Rectal smooth muscle tissue (tissue), 1 donor: ENCODE measurements around the gene BCAR3.

ENCODE experiments used
- H3K27ac ChIP-seq: one replicate; pipeline ENCODE4 v1.7.0; 2013; ENCODE audit warnings: low read depth, low read length, inconsistent platforms
- H3K27me3 ChIP-seq: one replicate; pipeline ENCODE4 v1.7.0; 2013; ENCODE audit warnings: low read length; ENCODE audit not compliant: control insufficient read depth, insufficient read depth
- H3K36me3 ChIP-seq: one replicate; pipeline ENCODE4 v1.7.0; 2013; ENCODE audit warnings: low read length; ENCODE audit not compliant: control insufficient read depth, insufficient read depth
- H3K4me1 ChIP-seq: one replicate; pipeline ENCODE4 v1.7.0; 2013; ENCODE audit warnings: low read length; ENCODE audit not compliant: control insufficient read depth, insufficient read depth
- H3K4me3 ChIP-seq: one replicate; pipeline ENCODE4 v1.7.0; 2013; ENCODE audit warnings: low read length
- H3K9ac ChIP-seq: one replicate; pipeline ENCODE4 v1.7.0; 2013; ENCODE audit warnings: low read length

BCAR3 gene

DNA sequence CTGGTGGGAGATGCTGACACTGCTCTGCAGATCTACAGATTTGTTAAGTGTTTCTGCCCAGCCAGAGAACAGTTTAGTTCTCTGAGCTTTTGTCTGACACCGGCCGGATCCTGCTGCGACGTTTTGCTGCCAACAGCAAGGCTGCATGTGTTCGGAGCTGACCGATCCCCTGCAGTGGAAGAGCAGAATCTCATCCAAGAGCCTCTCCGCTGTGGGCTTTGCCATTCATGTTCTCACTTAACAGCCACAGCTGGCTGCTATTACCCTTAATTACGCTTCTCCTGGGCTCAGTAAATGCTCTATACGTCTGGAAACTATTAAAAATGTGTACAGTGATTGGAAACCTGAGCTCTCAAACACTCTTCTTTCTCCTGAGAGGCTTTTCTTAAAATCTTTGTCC lies 105.3 kb downstream of the BCAR3 start:
- no peak overlapping the region for H3K9ac ChIP-seq
- H3K27ac ChIP-seq = no peak overlapping the region
- no peaks in the 10 kb centered on the region for H3K4me1 ChIP-seq
- no peak overlapping the region for H3K4me3 ChIP-seq
- no peaks in the 10 kb centered on the region for H3K27me3 ChIP-seq
- H3K36me3 ChIP-seq = no peaks in the 10 kb centered on the region

DNA sequence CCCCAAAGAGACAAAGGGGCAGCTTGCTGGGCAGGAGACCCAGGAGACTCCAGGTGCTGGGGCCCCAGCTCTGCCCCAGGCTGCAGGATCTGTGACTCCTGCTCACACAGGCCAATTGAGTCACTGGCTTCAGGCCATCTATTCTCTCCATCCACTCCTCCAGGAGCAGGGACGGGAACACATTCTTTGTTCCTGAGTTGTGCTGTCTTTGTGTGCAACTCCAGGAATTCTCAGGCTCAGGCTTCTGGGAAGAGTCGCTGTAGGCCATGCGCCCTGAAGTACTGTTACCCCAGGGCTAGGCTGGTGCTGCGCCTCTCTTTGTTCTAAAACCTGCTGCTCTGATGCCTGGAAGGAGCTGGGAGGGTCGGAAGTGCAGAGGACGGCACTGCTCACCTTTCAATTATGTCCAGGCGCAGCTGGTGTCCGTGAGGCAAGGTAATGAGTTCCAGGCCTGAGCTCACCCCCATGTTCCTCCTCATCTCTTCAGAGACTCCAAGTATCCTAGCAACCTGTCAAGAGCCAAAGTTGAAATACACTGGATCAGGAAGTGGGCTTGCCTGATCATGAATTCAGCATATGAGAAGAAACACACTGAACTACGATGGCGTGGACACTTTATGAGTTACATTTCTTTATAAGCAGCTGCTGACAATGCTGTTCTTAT lies 105.9 kb downstream of the BCAR3 start:
- no peak overlapping the region for H3K27ac ChIP-seq
- no peaks in the 10 kb centered on the region for H3K4me1 ChIP-seq
- H3K9ac ChIP-seq = no peak overlapping the region
- H3K4me3 ChIP-seq = no peak overlapping the region
- no peaks in the 10 kb centered on the region for H3K27me3 ChIP-seq
- no peaks in the 10 kb centered on the region for H3K36me3 ChIP-seq

GRCh38 chr1:93574991-93575390 lies 106.6 kb downstream of the BCAR3 start:
- Histone ChIP-seq H3K27ac (no peak overlapping the region), H3K4me1 (no peaks in the 10 kb centered on the region), H3K27me3 (no peaks in the 10 kb centered on the region), H3K9ac (no peak overlapping the region), H3K4me3 (no peak overlapping the region), H3K36me3 (no peaks in the 10 kb centered on the region)

- Histone ChIP-seq H3K36me3 (peaks cover 2% of the 10 kb centered on the region), H3K27ac (no peak overlapping the region), H3K4me3 (no peak overlapping the region), H3K27me3 (no peaks in the 10 kb centered on the region), H3K9ac (no peak overlapping the region), H3K4me1 (no peaks in the 10 kb centered on the region)
These were observed 107.1 kb downstream of the BCAR3 start for GRCh38 chr1:93574511-93574910.

- no peaks in the 10 kb centered on the region for H3K4me1 ChIP-seq
- H3K4me3 ChIP-seq = no peak overlapping the region
- no peak overlapping the region for H3K9ac ChIP-seq
- peaks cover 7% of the 10 kb centered on the region for H3K36me3 ChIP-seq
- no peaks in the 10 kb centered on the region for H3K27me3 ChIP-seq
- H3K27ac ChIP-seq = no peak overlapping the region
These were observed 107.6 kb downstream of the BCAR3 start for GRCh38 chr1:93573940-93574469.

DNA sequence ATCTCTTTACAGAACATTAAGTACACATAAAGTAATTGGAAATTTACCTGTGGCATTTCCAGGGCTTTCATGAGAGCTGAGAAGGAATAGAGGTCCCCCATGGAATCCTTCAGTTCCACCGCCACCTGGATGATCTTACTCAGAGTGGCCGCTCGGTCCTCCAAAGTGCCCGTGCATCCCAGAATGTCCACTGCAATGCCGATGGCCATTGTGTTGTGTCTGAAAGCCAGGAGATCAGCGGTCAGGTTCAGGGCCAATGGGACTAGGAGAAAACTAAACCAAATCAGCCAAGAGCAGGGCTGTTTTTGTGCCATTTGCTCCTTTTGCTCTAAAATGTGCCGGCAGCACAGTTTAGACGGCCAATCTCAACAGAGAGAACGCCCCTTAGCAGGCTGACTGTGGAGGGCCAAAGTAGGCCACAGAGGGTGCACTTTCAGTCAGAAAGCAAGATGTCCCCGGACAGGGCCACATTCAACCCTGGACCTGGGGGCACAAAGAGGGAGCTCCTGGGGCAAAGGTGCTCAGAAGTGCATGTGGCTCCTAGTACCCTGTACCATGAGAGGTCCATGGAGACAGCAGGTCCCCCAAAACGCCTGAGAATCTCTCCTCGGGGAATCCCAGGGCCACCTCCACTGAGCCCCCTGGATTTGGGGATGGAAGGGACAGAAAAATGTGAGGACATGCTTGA lies 109.9 kb downstream of the BCAR3 start:
- Histone ChIP-seq H3K27ac (no peak overlapping the region), H3K36me3 (peaks cover 15% of the 10 kb centered on the region)

GRCh38 chr1:93569489-93569888 lies 112.1 kb downstream of the BCAR3 start:
- Histone ChIP-seq H3K4me3 (no peak overlapping the region), H3K4me1 (no peaks in the 10 kb centered on the region), H3K9ac (no peak overlapping the region), H3K27ac (no peak overlapping the region), H3K27me3 (no peaks in the 10 kb centered on the region), H3K36me3 (peaks cover 15% of the 10 kb centered on the region)

More for the DNA sequence above, 109.9 kb downstream of the BCAR3 start:
- no peak overlapping the region for H3K4me3 ChIP-seq
- no peaks in the 10 kb centered on the region for H3K4me1 ChIP-seq
- H3K9ac ChIP-seq = no peak overlapping the region
- H3K27me3 ChIP-seq = no peaks in the 10 kb centered on the region

- Histone ChIP-seq H3K4me1 (no peaks in the 10 kb centered on the region), H3K4me3 (no peak overlapping the region), H3K9ac (peak overlapping the region; percentile 26), H3K27me3 (no peaks in the 10 kb centered on the region), H3K36me3 (peaks cover 15% of the 10 kb centered on the region), H3K27ac (no peak overlapping the region)
These were observed 114.2 kb downstream of the BCAR3 start for GRCh38 chr1:93567255-93567918.

DNA sequence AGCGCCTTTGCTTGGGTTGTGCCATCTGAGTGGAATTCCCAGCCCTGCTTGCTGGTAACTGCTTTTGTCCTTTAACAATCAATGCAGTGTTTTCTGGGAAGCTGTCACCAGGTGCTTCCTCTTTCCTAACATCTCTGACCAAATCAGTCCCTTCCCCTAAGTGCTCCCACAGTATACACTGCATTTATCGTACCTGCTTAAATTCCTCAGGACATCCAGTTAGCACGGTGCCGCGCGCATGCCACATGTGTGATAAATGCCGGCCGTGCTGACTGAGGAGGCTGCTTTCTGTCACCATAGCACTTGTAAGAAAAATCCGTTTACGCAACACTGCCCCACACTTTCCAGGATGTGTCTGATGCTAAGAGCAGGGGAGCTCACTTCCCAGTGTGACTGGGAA lies 115.4 kb downstream of the BCAR3 start:
- peaks cover 15% of the 10 kb centered on the region for H3K36me3 ChIP-seq
- H3K4me1 ChIP-seq = no peaks in the 10 kb centered on the region
- H3K27ac ChIP-seq = no peak overlapping the region
- H3K9ac ChIP-seq = no peak overlapping the region
- H3K4me3 ChIP-seq = no peak overlapping the region
- H3K27me3 ChIP-seq = no peaks in the 10 kb centered on the region

DNA sequence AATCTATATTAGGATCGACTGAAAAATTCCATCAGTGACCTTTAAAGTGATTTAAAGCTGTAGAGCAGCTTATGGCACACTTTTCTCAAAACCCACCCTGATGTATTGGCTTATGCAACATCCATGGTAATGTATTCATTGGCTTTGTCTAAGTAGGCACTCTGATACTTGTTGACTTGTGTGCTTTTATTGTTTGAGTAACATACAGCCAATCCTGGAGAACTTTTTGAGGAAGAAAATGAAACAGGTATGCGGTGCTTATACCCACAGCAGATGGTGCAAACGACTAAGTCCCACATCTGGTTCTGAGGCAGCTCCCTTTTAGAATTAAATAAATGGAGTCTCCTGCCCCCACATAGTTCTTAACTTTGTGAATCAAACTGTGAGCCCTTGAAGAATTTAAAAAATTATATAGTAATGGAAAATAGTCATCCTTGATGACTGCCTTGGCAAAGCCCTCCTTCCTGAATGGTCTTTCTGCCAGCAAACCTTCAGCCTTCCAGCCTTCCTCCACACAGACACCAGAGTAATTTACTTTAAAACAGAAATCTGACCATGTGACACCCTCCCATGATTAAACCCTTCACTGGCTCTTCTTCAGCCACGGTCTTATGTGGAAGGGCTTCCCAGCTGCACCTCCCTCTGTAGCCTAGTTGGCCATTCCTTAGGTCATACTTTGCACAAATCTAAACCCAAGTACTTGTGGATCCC lies 116.0 kb downstream of the BCAR3 start:
- H3K4me1 ChIP-seq = no peaks in the 10 kb centered on the region
- peaks cover 15% of the 10 kb centered on the region for H3K36me3 ChIP-seq
- H3K27ac ChIP-seq = no peak overlapping the region

DNA sequence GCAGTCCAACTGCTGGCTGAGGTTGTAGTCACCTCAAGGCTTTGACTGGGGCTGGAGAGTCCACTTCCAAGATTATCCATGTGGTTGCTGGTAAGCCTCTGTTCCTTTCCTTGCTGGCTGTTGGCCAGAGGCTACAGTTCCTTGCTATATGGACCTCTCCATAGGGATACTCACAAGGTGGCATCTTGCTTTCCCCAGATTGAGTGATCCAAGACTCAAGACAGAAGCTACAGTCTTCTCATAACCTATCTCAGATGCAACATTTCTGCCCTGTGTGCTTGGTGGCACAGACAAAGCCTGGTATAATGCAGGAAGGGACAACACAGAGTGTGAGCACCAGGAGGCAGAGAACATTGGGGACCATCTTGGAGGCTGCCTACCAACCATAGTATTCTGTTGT lies 121.9 kb downstream of the BCAR3 start:
- no peaks in the 10 kb centered on the region for H3K4me1 ChIP-seq
- no peaks in the 10 kb centered on the region for H3K27me3 ChIP-seq
- no peak overlapping the region for H3K4me3 ChIP-seq
- H3K27ac ChIP-seq = no peak overlapping the region
- H3K9ac ChIP-seq = no peak overlapping the region
- no peaks in the 10 kb centered on the region for H3K36me3 ChIP-seq

More for the DNA sequence above, 116.0 kb downstream of the BCAR3 start:
- no peak overlapping the region for H3K4me3 ChIP-seq
- H3K9ac ChIP-seq = no peak overlapping the region
- no peaks in the 10 kb centered on the region for H3K27me3 ChIP-seq

- Histone ChIP-seq H3K36me3 (no peaks in the 10 kb centered on the region), H3K4me1 (no peaks in the 10 kb centered on the region), H3K9ac (no peak overlapping the region), H3K27ac (no peak overlapping the region), H3K27me3 (no peaks in the 10 kb centered on the region), H3K4me3 (no peak overlapping the region)
These were observed 122.6 kb downstream of the BCAR3 start for GRCh38 chr1:93559045-93559444.
